PFSK-1 (cell line): ENCODE measurements around the gene CYB561A3.

ENCODE experiments used
- FOXP2 ChIP-seq: optimal IDR thresholded peaks from 2 replicates; pipeline ENCODE3; 2011; ENCODE audit warnings: borderline replicate concordance, control low read depth, inconsistent platforms; ENCODE audit not compliant: insufficient read depth; ENCODE audit errors: extremely low read length, extremely low read depth
- POLR2AphosphoS5 ChIP-seq: IDR thresholded peaks from 2 replicates; pipeline ENCODE4 v1.6.1; 2012; ENCODE audit warnings: low read depth, mild to moderate bottlenecking, control low read depth, low read length, moderate library complexity
- SIN3A ChIP-seq: IDR thresholded peaks from 2 replicates; pipeline ENCODE4 v1.6.1; 2012; ENCODE audit warnings: mild to moderate bottlenecking, low read length, moderate library complexity, borderline replicate concordance; ENCODE audit not compliant: insufficient read depth
- TAF1 ChIP-seq: IDR thresholded peaks from 2 replicates; pipeline ENCODE4 v1.6.1; 2012; ENCODE audit warnings: low read length, control low read depth, borderline replicate concordance; ENCODE audit not compliant: insufficient read depth
- TF ChIP-seq, protein P1 (sequence below), 2 experiments: IDR thresholded peaks; 2 replicates each; pipeline versions ENCODE4 v1.6.1 to v1.8.0; 2011 to 2012; ENCODE audit warnings: low read depth in 2 of 2, low read length in 2 of 2, control low read depth in 1 of 2, inconsistent platforms in 1 of 2, mild to moderate bottlenecking in 1 of 2, moderate library complexity in 1 of 2; ENCODE audit not compliant: insufficient read depth in 1 of 2

The CYB561A3 gene

DNA sequence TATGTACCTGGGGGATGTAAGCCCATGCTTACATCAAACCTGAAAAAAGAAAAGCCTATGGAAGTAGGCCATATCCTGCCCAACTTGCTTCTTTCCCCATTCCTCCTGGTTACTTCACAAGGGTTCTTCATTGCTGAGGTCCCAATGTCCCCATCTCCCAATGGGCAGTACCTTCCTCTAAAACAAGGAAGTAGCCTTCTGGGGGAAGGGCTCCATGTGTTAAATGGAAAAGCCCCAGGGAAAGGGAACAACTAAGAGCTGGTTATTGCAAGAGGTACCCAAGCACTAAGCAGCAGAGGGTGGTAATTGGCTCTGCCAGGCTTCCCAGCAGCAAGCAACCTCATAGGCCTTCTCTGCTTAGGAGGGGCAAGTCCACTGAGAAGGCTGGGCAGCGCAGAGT, 42.0 kb upstream of the CYB561A3 start:
- TF ChIP-seq SIN3A (no peak), TAF1 (no peak), FOXP2 (no peak)
- TF ChIP-seq, protein P1, sequence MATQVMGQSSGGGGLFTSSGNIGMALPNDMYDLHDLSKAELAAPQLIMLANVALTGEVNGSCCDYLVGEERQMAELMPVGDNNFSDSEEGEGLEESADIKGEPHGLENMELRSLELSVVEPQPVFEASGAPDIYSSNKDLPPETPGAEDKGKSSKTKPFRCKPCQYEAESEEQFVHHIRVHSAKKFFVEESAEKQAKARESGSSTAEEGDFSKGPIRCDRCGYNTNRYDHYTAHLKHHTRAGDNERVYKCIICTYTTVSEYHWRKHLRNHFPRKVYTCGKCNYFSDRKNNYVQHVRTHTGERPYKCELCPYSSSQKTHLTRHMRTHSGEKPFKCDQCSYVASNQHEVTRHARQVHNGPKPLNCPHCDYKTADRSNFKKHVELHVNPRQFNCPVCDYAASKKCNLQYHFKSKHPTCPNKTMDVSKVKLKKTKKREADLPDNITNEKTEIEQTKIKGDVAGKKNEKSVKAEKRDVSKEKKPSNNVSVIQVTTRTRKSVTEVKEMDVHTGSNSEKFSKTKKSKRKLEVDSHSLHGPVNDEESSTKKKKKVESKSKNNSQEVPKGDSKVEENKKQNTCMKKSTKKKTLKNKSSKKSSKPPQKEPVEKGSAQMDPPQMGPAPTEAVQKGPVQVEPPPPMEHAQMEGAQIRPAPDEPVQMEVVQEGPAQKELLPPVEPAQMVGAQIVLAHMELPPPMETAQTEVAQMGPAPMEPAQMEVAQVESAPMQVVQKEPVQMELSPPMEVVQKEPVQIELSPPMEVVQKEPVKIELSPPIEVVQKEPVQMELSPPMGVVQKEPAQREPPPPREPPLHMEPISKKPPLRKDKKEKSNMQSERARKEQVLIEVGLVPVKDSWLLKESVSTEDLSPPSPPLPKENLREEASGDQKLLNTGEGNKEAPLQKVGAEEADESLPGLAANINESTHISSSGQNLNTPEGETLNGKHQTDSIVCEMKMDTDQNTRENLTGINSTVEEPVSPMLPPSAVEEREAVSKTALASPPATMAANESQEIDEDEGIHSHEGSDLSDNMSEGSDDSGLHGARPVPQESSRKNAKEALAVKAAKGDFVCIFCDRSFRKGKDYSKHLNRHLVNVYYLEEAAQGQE (IDR thresholded peaks at IDR 0.05; ENCODE audit: insufficient read depth in 1 of 2, low read depth in 2 of 2, low read length in 2 of 2): no peak

- TF ChIP-seq, protein P1 (IDR thresholded peaks at IDR 0.05; ENCODE audit: insufficient read depth in 1 of 2, low read depth in 2 of 2, low read length in 2 of 2): no peak
- TF ChIP-seq POLR2AphosphoS5: peak; percentile 59
- TF ChIP-seq SIN3A: no peak
Measured at GRCh38 chr11:61401573-61401972, 39.9 kb upstream of the CYB561A3 start.

DNA sequence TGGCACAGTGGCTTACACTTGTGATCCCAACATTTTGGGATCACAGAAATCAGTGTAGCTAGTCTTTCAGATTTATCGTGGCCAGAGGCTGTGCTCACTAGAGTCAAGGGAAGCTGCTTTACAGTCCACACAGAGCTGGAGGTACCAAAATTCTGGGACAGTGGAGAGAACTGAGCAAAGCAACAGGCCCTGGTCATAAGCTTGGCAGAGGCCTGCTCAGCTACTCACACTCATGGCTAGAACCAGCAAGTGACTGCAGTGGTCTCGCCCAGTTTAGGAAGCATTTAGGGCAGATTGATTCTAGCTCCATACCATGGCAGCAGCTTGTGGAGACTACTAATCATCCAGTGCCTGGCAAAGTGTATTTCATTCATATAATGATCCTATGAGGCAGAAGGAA, 39.5 kb upstream of the CYB561A3 start:
- TF ChIP-seq POLR2AphosphoS5 (no peak; the same call in 1 of the 2 replicates), SIN3A (no peak), TAF1 (no peak), FOXP2 (no peak)
- TF ChIP-seq, protein P1 (IDR thresholded peaks at IDR 0.05; ENCODE audit: insufficient read depth in 1 of 2, low read depth in 2 of 2, low read length in 2 of 2): no peak

DNA sequence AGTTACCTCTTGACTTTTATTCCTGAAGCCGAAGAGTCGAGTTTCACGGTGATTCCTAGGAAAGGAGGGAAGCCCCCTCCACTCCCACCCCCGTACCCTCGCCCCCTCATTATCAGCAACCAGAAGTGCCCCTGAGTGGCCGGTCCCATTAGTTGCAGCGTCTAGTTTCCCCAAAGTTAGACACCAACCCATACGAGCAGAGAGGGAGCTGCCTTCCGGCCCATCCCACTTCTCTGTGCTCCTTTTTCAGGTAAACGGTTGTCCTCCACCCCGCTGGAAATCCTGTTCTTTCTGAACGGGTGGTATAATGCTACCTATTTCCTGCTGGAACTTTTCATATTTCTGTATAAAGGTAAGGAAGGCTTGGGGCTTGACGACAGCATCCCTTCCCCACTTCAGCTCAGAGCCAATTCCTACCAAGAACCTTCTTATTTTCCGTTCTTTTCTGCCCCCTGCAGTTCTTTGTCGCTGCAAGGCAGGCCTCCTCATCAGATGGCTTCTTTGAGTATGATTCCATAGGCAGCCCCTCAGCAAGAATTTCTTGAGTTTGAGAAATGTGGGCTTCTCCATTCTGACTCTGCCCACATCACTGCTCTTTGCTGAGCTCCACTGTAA, 31.4 kb upstream of the CYB561A3 start:
- TF ChIP-seq POLR2AphosphoS5: no peak
- TF ChIP-seq TAF1: no peak

GRCh38 chr11:61390161-61390560, 28.5 kb upstream of the CYB561A3 start:
- no peak for TF ChIP-seq POLR2AphosphoS5
- no peak for TF ChIP-seq SIN3A
- TF ChIP-seq TAF1: no peak
- TF ChIP-seq FOXP2: no peak
- TF ChIP-seq, protein P1 (IDR thresholded peaks at IDR 0.05; ENCODE audit: insufficient read depth in 1 of 2, low read depth in 2 of 2, low read length in 2 of 2): no peak
